GOT3 (cell line): ENCODE measurements around the gene UNC50.

Source experiments
- DNase-seq: peaks from one replicate; lab custom pipeline; 2025; ENCODE audit warnings: mixed read lengths; lab: John Stamatoyannopoulos, UW

The UNC50 gene

GRCh38 chr2:98665677-98666076, 57.3 kb downstream of the UNC50 start:
- no peak for DNase-seq
